Muscle layer of duodenum (tissue), 2 donors: ENCODE measurements around the gene DSCAML1.

ENCODE experiments used
- H3K27ac ChIP-seq: one replicate; pipeline ENCODE4 v1.7.0; 2013; ENCODE audit warnings: mild to moderate bottlenecking, low read length
- H3K27me3 ChIP-seq: one replicate; pipeline ENCODE4 v1.7.0; 2013; ENCODE audit warnings: low read depth, mild to moderate bottlenecking, control low read depth, low read length
- H3K36me3 ChIP-seq, 2 donors: one replicate each; pipeline ENCODE4 v1.7.0; 2013; ENCODE audit warnings: low read length in 2 of 2, control low read depth in 1 of 2, mild to moderate bottlenecking in 1 of 2; ENCODE audit not compliant: insufficient read depth in 2 of 2, control insufficient read depth in 1 of 2
- H3K4me1 ChIP-seq, 2 donors: one replicate each; pipeline ENCODE4 v1.7.0; 2013; ENCODE audit warnings: low read length in 2 of 2, mild to moderate bottlenecking in 2 of 2, control low read depth in 1 of 2, moderate library complexity in 1 of 2; ENCODE audit not compliant: insufficient read depth in 2 of 2, control insufficient read depth in 1 of 2
- H3K4me3 ChIP-seq, 2 donors: one replicate each; pipeline ENCODE4 v1.7.0; 2013; ENCODE audit warnings: low read length in 2 of 2, low read depth in 1 of 2, mild to moderate bottlenecking in 1 of 2
- H3K9me3 ChIP-seq, 2 donors: one replicate each; pipeline ENCODE4 v1.7.0; 2013; ENCODE audit warnings: low read length in 2 of 2, control low read depth in 1 of 2, mild to moderate bottlenecking in 1 of 2; ENCODE audit not compliant: control insufficient read depth in 1 of 2
- donor health status: healthy.

The DSCAML1 gene

GRCh38 chr11:117449111-117449693 is 347.8 kb downstream of the DSCAML1 start:
- Histone ChIP-seq H3K27ac (no peak overlapping the region), H3K9me3 (peaks cover 0 to under 1% of the 10 kb centered on the region in 2 donors), H3K36me3 (no peaks in the 10 kb centered on the region), H3K4me3 (no peak overlapping the region), H3K4me1 (peaks cover 0 to 2% of the 10 kb centered on the region in 2 donors), H3K27me3 (peaks cover 4% of the 10 kb centered on the region)

GRCh38 chr11:117444711-117445658 is 352.0 kb downstream of the DSCAML1 start:
- H3K27me3 ChIP-seq = peaks cover 4% of the 10 kb centered on the region
- H3K9me3 ChIP-seq = no peaks in the 10 kb centered on the region
- H3K4me1 ChIP-seq = peaks cover 0 to 8% of the 10 kb centered on the region in 2 donors
- H3K4me3 ChIP-seq = no peak overlapping the region
- H3K36me3 ChIP-seq = no peaks in the 10 kb centered on the region
- H3K27ac ChIP-seq = no peak overlapping the region

GRCh38 chr11:117444256-117444655 is 352.8 kb downstream of the DSCAML1 start:
- no peak overlapping the region for H3K27ac ChIP-seq
- H3K4me3 ChIP-seq = no peak overlapping the region
- no peaks in the 10 kb centered on the region for H3K9me3 ChIP-seq
- H3K27me3 ChIP-seq = peaks cover 4% of the 10 kb centered on the region
- peaks cover 0 to 8% of the 10 kb centered on the region in 2 donors for H3K4me1 ChIP-seq
- no peaks in the 10 kb centered on the region for H3K36me3 ChIP-seq

- H3K4me3 ChIP-seq = no peak overlapping the region
- H3K27ac ChIP-seq = no peak overlapping the region
- peaks cover 4% of the 10 kb centered on the region for H3K27me3 ChIP-seq
- H3K4me1 ChIP-seq = peaks cover 0 to 8% of the 10 kb centered on the region in 2 donors
- no peaks in the 10 kb centered on the region for H3K36me3 ChIP-seq
- no peaks in the 10 kb centered on the region for H3K9me3 ChIP-seq
These were observed 353.5 kb downstream of the DSCAML1 start for GRCh38 chr11:117443266-117444186.

GRCh38 chr11:117442869-117443239 is 354.2 kb downstream of the DSCAML1 start:
- Histone ChIP-seq H3K27ac (no peak overlapping the region), H3K27me3 (peaks cover 4% of the 10 kb centered on the region), H3K4me3 (no peak overlapping the region), H3K36me3 (no peaks in the 10 kb centered on the region), H3K9me3 (no peaks in the 10 kb centered on the region), H3K4me1 (peaks cover 0 to 8% of the 10 kb centered on the region in 2 donors)

- no peak overlapping the region for H3K4me3 ChIP-seq
- no peaks in the 10 kb centered on the region for H3K9me3 ChIP-seq
- H3K4me1 ChIP-seq = peaks cover 0 to 8% of the 10 kb centered on the region in 2 donors
- no peak overlapping the region for H3K27ac ChIP-seq
- H3K36me3 ChIP-seq = no peaks in the 10 kb centered on the region
- H3K27me3 ChIP-seq = peaks cover 4% of the 10 kb centered on the region
These were observed 354.8 kb downstream of the DSCAML1 start for GRCh38 chr11:117442049-117442868.

- no peak overlapping the region for H3K27ac ChIP-seq
- H3K36me3 ChIP-seq = no peaks in the 10 kb centered on the region
- no peak overlapping the region for H3K4me3 ChIP-seq
- peaks cover 4% of the 10 kb centered on the region for H3K27me3 ChIP-seq
- H3K9me3 ChIP-seq = no peaks in the 10 kb centered on the region
- H3K4me1 ChIP-seq = peaks cover 0 to 8% of the 10 kb centered on the region in 2 donors
These were observed 355.7 kb downstream of the DSCAML1 start for GRCh38 chr11:117441146-117441975.

GRCh38 chr11:117440258-117440657 is 356.8 kb downstream of the DSCAML1 start:
- Histone ChIP-seq H3K36me3 (no peaks in the 10 kb centered on the region), H3K4me3 (no peak overlapping the region), H3K4me1 (peaks cover 0 to 8% of the 10 kb centered on the region in 2 donors), H3K27ac (no peak overlapping the region), H3K27me3 (peaks cover 4% of the 10 kb centered on the region), H3K9me3 (no peaks in the 10 kb centered on the region)

- Histone ChIP-seq H3K27me3 (no peaks in the 10 kb centered on the region), H3K27ac (no peak overlapping the region), H3K9me3 (no peaks in the 10 kb centered on the region), H3K4me3 (no peak overlapping the region), H3K36me3 (no peaks in the 10 kb centered on the region), H3K4me1 (peaks cover 0 to 7% of the 10 kb centered on the region in 2 donors)
These were observed 357.8 kb downstream of the DSCAML1 start for GRCh38 chr11:117439256-117439655.
